GM19455 (cell line): ENCODE data around the gene RPS6KA5.
"Not testable (repeated sequence)": the region's sequence is repeated elsewhere in the genome, so short reads cannot be mapped to it uniquely, and the experiment has no call there.

Source experiments
- ATAC-seq: cut with Tn5 transposase; IDR thresholded peaks from one replicate; pipeline ENCODE4 v1.9.1; 2021; ENCODE audit not compliant: unreplicated experiment

The RPS6KA5 gene

DNA sequence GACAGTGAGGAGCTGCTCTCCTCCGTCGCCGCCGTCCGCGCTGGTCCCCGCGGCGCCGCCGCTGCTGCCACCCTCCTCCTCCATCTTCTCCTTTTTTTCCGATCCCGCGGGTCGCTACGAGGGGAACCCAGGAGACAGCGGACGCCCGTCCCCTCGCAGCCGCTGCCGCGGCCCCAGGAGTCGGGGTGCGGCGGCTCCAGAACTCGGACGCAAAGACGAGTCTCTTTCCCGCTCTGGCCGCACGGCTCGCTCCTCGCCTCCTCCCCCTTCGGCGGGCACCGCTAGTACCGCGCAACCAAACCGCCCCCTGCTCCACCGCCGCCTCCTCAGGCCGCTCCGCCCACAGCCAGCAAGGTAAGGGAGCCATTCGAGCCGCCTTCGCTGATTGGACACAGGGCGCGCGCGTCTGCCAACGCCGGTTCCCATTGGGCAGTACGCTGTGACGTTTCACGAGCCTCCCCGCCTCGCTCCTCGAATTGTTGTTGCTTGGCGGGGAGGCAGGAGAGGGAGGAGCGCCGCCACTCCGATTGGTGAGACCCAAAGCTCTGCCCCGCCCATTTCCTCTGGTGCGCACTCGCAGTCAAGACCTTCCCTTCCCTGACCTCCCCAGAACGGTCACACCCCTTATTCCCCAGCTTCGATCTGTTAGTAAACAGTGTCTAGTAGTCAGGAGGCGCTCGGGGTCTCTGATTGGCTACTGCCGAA, at the start of gene RPS6KA5:
Gene RPS6KA5, minus strand, starts transcription at position 291 of the 705 bp plus-strand sequence. Its CDS starts 207 bp downstream, at position 84.
- ATAC-seq = peak; percentile 89

DNA sequence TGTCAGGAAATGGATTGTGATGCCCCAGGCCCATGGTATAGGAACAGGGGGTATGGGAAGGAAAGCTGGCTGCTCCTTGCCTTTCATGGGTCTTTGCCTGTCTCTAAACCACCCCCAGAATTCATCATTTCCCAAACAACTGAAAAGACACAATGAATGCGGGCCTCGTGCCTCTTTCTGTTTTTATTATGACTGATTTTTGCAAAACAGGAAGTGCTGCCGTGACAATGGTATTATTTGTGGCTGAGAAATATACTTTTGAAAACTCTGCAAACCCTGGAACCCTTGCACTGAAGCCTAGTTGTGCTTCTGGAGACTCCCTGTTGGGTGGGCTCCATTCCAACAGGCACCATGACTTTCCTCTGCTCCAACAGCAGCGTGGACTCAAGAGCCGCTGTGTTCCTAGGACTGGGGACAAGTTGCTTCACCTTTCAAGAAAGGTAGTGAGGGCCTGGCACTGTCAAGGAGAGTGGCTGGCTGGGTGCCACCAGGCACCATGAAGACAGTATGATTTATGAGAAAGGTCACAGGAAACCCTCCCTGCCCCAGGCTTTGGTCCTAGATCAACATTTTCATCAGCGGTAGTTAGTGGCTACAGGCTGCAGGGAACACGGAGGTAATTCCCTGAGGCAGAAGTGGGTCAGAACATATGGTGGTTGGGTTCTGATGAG, 48.6 kb upstream of the RPS6KA5 start:
- ATAC-seq = no peak

DNA sequence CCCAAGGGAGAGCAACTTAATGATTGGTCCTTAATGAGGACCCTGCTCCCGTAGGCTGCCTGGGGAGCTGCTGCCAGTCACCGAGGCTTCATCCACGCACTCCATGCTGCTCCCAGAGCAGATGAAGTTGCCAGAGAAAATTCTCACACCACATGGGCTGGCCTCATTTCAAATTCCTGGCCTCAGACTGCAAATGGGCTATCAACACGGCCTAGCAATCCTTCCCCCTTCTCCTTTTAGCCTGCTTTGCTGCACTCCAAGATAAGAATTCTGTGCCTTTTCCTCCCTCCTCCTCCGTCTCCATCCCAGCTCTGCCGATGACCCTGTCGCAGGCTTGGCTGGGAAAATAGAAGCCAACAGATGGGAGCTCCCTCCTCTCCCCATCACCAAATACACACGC, 42.7 kb upstream of the RPS6KA5 start:
- ATAC-seq = no peak

DNA sequence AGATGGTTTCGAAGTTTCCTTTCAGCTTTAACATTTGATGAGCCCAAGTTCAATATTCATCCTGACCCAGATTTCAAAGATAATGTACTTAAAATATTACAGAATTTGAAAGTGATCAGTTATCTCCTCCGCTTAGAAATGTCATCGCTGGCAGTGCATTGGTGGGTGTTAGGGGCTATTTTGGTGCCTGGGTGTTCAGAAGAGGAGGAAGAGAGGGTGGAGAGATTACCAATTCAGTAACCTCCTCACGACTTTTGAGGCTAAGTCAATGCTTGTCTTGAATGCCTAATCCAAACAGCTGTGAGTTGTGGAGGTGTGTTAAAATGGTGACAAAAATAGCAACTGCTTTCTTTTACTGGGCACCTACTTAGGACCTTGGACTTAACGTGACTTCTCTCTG, 39.7 kb upstream of the RPS6KA5 start:
- ATAC-seq = no peak

DNA sequence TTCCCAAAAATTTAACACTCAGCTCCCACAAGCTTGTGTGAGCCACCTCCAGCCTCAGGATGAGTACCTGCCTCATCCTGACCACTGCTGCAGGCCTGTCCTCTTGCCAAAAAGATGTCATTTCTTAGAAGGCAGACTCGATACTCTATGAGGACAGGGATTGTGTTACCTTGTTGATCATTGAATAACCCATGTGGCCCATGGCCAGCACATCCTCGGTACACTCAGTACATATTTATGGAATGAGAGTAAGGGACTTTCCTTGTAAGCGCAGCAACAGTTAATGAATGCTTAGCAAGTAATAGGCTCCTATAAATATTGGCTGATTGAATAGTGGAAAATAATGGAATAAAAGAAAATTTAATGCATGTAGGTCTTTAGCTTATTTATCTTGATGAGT, 38.1 kb upstream of the RPS6KA5 start:
- ATAC-seq = no peak

DNA sequence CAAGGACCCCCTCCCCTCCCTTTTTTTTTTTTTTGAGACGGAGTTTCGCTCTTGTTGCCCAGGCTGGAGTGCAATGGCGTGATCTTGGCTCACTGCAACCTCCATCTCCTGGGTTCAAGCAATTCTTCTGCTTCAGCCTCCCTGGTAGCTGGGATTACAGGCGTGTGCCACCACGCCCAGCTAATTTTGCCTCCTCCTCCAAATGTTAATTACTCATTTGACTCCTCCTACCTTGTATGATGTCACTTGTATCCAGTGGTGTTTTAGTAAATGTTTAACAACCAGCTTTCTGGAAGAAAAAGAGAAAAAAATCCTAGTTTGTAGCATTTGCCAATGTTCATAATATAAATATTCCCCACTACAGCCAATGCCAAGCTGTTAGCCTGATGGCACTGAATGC, 37.2 kb upstream of the RPS6KA5 start:
- not testable (repeated sequence) for ATAC-seq

DNA sequence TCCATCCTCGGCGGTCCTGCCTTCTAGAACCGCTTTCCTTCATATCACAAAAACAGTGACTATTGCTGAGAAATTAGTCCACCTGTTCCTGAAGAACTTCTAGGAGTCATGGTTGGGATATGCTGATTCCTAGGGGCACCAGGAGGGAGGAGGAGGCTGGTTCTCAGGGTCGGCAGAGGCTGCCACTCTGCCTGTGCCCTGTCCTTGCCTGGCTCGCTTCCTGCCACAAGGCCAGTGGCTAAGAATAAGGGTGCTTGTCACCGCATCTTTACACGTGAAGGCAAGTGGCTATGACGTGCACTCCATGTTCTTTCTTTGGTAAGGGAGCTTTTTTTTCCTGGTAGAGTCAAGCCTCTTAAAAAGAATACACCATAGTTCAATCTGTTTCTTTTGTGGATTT, 34.7 kb upstream of the RPS6KA5 start:
- ATAC-seq = no peak

DNA sequence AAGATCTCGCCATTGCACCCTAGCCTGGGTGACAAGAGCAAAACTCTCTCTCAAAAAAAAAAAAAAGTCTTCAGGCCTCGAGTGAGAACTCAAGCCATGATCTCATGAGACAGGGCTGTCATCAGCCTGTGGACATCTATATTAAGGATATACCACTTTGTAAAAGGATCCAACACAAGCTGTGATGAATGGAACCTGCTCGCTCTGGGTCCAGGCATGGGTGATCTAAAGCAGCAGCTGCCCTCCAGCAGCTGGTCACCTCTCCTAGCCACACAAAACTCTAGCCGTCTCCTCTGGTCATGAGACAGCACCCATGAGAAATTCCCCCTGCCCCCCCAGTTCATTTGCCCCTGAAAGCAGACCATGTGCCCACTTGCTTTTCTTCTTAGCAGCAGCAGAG, 34.3 kb upstream of the RPS6KA5 start:
- ATAC-seq = no peak

DNA sequence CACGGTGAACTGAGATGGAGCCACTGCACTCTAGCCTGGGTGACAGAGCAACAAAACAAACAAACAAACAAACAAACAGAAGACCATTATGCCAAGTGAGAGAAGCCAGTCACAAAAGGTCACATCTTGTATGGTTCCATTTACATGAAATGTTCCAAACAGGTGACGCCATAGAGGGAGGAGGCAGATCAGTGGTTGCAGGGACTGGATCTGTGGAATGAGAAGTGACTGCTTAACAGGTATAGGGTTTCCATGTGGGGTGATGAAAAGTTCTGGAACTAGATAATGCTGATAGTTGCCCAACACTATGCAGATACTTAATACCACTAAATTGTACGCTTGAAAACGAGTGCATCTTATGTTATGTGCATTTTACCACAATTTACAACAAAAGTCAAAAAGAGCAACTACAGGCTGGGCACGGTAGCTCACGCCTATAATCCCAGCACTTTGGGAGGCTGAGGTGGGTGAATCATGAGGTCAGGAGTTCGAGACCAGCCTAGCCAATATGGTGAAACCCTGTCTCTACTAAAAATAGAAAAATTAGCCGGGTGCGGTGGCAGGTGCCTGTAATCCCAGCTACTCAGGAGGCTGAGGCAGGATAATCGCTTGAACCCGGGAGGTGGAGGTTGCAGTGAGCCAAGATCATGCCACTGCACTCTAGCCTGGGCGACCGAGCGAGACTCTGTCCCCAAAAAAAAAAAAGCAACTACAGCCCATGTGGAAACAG, 33.5 kb upstream of the RPS6KA5 start:
- ATAC-seq = not testable (repeated sequence)

DNA sequence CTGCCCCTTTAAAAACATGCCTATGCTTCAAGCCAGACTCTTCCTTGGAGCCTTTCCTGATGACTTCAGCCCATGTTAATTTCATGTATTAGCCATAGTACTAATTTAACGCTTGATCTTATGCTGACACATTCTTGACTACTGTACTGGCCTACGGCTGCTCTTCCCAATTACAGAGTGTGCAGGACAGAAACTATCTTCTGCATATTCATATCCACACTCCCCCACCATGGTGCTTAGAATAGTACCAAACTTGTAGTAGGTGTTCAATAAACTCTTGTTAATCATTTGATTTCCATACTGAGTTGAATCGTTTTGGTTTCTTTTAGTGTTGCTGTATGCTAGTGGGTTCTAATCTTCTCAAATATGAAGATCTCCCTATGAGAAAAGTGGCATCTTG, 31.6 kb upstream of the RPS6KA5 start:
- no peak for ATAC-seq

DNA sequence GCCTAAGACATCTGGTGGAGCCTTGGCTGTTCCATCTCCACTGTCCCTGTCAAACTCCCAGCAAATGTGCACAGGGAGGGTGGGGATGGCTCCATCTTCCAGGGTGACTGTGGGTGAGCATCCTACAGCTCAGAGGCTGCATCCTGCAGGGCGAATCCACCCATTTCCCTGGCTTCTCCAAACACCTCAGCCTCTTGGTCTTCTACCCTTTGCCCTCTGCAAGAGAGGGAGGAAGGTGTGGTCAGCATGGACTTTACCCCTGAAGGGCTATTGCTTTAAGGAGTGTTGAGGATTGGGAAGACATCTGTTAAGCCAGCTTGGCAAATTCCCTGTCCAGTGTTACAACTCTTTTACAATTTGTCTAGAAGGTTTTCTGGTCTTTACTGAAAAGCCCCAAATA, 30.3 kb upstream of the RPS6KA5 start:
- no peak for ATAC-seq

DNA sequence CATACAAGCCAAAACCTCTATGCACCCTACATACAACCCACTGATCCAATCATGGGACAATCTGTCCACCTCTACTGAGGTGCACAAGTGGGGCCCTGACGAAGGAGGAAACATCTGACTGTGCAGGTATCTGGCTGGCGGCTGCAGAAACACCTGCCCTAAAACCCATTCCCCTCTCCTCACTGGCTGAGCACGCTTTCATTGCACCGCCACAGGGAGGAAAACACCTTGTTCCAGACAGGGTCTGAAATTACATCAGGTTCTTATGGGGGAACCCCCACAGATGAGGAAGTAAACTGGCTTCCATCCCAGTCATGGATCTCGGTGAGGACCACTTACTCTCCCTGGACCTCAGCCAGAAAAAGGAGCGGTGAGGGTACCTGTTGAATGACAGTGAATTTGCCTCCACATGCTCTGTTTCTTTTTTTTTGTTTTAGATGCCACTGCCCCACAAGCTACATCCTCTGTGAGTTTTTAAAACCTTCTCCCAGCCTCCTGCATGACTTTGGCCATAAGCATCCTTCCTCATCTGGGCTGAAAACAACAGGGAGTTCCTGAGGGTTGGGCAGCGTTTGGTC, 29.6 kb upstream of the RPS6KA5 start:
- no peak for ATAC-seq

DNA sequence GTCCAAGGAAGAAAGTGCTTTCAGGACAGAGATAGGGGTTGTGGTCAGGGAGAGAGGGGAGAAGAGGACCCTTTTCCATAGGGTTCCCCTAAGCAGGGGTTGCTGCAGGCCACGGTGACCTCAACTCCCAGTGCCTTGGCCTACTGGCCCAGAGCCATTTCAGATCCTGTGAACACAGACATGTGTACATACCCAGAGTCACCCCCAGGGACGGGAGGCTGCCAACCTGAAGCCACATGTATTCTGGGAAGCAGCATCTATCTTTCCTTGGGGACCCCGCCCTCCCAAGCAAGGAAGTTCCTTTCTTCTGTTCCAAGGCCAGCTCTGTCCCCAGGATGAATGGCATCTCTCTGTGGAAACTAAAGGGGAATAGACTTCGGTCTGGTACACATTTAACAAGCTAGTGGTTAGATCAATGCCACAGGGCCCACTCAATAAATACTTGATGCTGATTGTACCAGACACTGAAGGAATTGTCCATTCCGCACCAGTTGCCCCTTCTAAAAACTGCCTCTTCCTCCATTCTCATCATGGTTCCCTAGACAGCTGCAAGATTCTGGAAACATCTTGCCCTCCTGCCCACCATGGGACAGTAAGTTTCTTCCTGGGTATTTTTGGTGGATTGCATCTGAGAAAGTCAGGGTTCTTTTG, 28.3 kb upstream of the RPS6KA5 start:
- no peak for ATAC-seq

DNA sequence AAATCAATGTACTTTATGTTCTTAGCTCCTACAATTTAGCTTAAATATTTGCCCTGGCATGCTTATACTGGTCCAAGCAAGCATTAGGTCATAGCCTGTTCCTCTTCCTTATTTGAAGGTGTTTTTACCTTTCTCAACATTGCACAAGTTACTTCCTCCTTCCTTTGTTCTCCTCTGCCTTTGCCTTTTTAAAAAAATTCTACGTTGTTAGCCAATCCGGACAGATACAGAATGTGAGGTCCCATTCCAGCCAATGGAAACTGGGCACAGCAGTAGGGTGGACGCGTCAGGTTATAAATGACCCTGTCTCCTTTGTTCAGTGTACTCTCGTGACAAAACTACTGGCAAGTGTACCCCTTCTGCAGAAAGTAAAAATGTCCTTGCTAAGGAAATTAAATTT, 27.0 kb upstream of the RPS6KA5 start:
- not testable (repeated sequence) for ATAC-seq

DNA sequence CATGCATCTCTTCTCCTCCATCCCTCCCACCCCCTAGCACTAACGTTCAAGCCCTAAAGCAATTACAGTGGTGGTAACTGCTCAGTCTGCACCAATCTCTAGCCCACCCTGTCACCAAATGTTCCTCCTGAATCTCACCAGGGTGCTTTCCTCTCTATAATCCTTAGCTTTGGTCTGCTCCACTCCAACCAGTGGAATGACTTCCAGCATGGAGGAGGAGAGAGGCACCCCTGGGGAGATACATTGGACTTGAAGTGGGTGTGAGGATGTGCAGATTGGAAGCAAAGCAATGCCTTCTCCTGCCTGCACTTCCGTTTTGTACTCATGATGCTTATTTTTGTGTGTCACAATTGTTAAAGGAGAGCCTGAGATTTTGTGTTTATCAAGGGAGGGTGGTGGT, 24.1 kb upstream of the RPS6KA5 start:
- ATAC-seq = no peak

DNA sequence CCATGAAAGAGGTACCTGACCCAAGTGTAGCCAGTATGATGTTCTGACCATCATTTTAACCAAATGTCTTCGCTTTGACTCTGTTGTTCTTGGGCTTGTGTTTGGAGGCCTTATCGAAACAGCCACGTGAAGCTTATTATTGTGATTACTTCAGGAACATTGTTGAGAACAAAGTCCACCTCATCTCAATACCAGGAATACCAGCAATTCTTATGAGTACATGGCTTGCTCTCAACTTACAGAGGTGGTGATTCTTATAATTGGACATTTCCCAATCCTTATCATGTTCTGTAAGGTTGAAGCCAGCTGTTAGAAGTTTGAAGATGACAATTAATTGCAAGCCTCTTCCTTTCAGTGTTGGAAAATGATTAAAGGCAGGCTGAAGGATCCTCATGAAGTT, 21.8 kb upstream of the RPS6KA5 start:
- no peak for ATAC-seq

DNA sequence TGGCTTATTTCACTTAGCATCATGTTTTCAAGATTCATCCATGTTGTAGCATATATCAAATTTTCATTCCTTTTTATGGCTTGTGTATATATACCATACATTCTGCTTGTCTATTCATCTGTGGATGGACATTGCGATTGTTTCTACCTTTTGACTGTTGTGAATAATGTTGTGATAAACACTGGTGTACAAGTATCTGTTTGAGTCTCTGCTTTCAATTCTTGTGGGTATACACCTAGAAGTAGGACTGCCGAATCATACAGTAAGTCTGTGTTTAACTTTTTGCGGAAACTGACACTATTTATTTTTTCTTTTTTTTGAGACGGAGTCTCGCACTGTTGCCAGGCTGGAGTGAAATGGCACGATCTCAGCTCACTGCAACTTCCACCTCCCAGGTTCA, 19.6 kb upstream of the RPS6KA5 start:
- no peak for ATAC-seq

DNA sequence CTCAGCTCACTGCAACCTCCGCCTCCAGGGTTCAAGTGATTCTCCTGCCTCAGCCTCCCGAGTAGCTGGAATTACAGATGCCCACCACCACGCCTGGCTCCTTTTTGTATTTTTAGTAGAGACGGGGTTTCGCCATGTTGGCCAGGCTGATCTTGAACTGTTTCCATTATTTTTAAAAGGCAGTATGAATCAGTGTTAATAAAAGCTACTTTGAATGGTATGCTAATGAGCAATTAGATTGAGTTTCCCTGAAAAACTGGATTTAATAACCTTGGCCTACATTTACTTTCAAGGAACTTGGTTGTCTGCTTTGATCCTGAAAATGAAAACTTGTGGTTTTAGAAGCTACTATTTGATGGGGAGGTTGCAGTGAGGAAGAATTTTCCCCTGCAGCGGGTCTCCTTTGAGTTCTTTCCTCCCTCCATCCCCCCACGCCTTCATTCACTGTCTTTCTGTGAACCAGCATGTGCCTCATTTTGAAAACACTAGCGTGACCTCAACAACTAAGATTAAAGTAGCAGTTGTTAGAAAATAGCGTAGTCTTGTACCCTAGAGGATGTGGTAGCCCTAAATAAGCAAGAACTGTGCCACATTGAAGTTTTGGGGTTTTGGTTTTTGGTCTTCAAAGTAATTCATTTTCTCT, 17.8 kb upstream of the RPS6KA5 start:
- peak; percentile 73 for ATAC-seq

DNA sequence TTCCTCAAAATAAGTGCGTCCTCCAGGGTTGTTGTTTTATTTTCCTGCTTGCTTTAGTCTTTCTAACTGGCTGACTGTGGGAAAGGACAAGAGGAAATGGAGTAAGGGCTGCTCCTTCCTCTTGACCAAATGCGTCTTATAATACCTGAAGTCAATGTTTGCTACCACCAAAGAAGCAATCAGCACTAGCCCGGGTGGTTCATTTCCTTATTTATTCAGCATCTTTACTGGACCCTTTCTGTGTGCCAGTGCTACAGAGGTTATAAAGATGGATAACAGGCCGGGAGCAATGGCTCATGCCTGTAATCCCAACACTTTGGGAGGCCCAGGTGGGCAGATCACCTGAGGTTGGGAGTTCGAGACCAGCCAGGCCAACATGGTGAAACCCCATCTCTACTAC, 15.1 kb upstream of the RPS6KA5 start:
- no peak for ATAC-seq

DNA sequence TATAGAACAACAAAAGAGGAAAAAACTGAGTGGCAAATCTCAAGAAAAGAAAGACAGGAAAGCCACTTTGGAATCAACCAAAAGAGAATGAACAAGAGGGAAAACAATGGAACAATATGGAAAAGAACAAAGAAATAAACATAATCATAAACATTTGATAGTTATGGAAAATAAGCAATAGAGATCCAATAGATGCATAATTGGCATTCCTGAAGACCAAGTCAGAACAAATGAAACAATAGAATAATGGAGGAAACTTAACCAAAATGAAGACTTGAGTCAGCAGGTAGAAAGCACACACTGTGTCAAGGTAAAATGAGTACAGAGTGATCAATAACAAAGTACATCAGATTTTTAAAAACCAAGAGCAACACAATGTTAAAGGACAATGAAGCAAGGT, 10.1 kb upstream of the RPS6KA5 start:
- ATAC-seq = no peak

DNA sequence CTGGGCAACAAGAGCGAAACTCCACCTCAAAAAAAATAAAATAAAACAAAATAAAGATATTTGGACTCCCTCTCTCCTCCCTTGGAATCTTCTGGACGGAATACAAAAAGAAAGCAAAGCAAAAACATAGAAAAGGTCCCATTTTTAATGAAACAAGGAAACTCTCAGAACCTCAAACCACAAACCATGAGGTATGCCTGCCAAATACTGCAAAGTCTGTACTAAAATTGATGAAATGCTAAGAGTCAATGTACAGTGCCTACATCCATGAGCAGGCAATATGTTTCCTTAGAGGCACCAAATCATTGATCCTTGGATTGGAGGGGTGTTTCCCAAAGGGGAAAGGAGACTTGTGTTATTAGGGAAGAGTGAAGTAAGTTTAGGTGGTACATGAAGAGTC, 8.2 kb upstream of the RPS6KA5 start:
- no peak for ATAC-seq
